Activated CD4-positive, CD25-positive, alpha-beta regulatory T cell treated with anti-CD3 and anti-CD28 coated beads, Interleukin-2, amount 50 U/mL, for 24 hours (primary cell): ENCODE measurements around the gene OBSL1.

Experiments used
- ATAC-seq, 2 donors: fragments of 150-1000 bp; cut with Tn5 transposase; one replicate each; pipeline ENCODE4 v1.10.0; 2021; ENCODE audit warnings: mild to moderate bottlenecking in 1 of 2, moderate library complexity in 1 of 2

Gene OBSL1

DNA sequence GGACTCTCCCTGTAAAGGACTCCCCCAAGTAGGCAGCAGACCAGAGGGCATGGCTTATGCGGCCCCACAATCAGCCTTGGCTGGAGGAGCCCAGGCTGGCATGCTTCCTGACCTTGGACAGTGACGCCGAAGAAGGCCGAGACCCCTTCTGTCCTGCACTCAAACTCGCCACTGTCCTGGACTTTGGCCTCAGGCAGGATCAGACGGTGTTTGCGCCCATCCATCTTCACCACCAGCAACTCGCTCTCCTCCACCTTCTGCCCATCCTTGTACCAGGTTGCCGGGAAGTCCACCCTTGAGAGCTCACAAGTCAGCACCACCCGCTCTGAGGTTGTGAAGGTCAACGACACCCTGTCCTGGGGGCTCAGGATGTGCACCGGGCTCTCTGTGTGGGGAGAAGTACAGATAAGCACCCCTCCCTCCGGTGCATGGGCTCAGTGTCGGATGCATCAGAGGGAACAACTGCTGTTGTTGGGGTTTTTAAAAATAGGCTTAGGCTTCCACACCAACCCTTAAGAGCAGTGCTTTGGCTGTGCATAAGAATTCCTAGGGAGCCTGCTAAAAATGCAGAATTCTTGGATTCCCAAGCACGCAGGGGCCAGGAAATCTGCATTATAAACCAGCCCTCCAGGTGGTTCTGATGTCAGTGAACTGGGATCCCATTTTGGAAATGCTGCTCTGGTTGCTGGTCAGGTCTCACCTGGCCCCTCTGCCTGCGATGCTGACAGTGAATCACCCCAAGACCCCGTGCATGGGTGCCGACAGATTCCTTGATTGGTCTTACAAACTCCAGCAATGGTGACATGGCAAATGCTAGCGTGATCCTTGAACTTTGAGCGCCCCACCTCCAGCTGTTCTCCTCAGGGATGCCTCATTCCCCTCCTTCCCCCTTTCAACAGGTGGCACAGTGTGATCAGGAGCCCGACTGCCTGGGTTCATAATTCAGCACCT lies 5.9 kb downstream of the OBSL1 start:
- ATAC-seq = no peak

DNA sequence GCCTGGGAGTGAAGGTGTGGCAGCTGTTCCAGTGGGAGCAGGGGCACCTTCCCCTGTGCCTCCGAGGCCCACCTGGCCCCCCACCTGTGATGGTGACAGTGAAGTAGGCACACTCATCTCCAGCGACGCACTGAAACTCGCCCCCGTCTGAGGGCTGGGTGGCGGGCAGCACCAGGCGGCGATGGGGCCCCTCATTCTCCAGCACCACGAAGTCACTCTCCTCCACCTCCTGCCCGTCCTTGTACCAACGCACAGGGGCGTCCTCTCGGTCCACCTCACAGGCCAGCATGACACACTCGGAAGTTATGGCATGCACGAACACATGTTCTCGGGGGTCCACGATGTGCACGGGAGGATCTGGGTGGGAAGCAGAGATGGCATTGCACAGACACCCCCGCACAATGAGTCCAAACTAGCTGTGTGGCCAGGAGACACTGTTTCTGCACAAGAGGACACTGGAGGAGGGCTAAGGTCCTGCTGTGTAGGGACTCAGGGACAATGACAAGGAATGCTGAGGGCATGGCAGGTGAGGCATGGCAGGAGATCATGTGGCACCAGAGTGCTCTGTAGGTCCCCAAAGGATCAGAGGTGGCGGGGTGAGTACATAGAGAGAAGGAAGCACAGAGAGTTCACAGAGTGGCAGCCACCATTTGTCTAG lies 7.9 kb downstream of the OBSL1 start:
- no peak for ATAC-seq

DNA sequence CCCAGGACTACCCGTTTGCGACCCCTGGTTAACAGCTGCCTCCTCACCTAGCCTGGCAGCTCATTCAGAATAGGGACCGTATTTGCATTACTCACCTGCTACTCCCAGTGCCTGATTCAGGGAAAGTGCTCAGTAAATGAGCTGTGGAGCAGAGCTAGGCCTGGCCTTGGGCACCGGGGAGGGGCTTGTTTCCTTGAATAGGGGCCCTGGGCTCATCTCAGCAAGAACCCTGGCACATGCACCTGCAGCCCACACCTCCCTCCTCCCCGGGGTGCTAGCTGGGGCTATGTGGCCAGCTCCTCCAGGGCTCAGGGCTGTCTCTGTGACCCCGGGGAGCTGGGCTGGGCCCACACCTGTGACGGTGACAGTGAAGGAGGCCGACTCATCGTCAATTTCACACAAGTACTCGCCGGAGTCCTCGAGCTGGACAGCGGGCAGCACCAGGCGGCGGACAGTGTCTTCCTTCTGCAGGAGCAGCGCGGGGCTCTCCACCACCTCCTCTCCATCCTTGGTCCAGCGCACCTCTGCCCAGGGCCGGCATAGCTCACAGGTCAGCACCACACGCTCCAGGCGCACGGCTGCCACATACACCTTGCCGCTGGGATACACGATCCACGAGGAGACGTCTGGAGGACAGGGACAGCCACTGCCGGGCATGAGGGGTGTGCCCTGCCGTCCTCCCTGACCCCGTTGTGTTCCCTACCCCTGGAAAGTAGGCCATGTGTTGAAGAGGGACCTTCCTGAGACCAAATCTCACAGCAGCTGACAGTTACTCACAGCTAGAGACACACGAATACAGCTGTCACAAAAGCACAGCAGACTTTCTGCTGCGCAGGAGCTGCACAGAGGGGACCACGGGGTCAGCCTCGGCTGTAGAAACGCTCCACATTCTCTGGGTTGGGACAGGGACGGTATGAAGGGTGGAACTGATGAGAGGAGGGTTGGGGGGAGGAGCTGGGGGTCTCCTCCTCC lies 9.0 kb downstream of the OBSL1 start:
- no peak for ATAC-seq

DNA sequence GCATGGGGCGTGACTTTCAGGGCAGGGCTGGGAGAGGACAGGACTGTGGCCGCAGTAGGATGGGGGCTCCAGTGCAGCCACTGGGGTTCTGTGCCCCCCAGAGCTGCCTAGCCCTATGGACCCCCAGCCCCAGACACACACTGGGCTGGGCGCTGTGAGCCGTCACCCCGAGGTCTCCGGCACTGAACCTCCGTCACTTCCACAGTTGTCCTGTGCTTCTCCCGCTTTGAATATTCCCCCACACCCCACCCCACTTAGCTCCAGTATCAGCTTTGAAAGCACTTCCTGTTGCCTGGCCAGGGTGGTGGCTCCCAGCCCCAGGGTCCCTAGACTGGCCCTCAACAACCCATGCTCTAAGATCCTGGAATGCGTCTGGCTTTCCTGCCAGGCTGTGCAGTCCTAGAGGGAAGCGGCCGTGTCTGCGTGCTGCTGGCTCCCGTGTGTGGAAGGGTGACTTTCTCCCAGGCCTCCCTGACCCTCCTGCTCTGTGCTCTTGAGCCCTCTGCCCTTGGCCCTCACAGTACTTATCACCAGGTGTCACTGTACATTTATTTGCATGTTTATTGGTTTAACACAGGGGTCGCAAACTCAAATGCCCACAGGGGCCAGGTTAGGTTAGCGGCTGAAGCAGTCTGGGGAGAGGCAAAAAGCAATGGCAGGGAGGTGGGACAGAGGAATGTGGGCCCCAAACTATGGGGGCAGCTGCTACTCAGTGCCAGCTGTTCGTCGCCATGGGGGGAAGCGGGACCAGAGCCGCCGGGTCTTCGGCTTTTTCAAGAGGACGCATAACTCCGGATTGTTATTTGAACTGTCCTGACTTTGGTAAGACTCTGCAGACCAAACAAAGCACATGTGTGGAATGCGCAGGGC lies 9.9 kb downstream of the OBSL1 start:
- ATAC-seq = no peak

DNA sequence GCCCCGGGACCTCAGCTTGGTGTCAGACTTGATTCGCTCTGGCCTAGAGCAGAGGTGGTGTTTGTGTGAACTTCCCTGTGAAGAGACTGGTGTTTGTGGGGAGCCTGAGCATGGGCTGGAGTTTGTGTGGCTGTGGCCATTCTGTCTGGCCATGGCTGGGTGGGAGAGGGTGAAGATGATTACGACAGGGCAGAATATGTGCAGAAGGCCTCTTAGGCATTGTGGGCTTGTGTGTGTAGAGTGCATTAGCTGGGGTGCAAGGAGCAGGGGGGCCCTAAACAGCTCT lies 10.5 kb downstream of the OBSL1 start:
- ATAC-seq = no peak

DNA sequence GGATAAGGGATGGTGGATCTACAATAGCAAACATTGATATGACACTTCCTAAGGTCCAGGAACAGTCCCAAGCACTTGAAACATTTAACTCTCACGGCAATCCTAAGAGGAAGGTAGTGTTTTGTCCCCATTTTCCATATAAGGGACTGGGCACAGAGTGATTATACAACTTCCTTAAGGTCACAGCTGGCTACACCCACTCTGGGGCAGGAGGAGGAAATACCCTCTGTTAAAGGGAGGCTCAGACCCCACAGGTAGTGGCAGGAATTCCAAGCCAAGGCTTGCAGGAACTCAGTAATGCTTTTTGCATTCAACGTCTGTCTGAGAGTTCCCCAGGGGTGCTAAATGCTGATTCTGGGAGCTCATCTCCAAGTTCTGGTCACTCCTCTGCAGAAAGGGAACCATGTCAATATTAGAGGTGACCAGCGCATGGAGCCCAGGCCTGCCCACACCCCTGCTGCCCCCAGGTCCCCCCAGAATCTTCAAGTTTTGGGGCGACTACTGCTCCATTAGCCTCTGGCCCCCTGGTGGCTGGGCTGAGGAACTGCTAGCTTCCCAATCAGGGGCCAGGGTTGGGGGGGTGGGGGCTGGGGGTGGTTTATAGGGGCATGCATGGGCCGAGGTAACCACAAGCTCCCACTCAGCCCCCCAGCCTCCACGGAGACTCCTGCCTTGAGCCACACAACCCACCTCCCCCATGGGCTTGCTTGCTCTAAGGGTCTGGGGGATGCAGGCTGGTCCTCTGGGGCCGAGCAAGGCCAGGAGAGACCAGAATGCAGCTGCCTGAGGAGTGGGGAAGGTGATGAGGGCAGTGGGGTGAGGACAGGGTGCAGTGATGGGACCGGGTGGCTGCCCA lies 11.1 kb downstream of the OBSL1 start:
- no peak for ATAC-seq

DNA sequence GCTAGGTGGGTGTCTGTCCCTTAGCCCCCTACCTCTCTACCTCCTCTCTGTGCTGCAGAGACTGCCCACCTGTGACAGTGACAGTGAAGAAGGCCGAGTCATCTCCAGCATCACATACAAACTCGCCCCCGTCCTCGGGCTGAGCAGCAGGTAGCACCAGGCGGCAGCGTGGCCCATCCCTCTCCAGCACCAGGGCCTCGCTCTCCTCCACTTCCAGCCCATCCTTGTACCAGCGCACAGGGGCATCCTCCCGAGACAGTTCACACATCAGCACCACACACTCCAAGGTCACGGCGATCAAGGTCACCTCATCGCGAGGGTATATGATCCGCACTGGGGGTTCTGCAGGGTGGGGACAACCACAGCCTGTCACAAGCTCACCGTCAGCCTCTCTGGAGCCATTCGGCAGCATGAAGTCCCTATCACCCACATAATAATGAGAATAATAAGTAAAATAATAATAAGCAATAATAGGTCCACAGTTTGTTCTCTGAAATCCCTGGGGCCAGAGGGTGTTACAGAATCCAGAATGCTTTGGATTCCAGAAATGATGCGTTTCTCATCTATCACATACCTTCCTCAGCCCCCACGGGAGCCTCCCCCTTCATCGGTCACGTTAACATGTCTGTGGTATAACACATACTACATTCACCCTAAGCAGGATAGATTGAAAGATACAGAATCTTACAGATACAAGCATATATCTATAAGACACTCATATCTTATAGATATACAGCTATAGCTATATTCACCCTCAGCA lies 12.0 kb downstream of the OBSL1 start:
- no peak for ATAC-seq

DNA sequence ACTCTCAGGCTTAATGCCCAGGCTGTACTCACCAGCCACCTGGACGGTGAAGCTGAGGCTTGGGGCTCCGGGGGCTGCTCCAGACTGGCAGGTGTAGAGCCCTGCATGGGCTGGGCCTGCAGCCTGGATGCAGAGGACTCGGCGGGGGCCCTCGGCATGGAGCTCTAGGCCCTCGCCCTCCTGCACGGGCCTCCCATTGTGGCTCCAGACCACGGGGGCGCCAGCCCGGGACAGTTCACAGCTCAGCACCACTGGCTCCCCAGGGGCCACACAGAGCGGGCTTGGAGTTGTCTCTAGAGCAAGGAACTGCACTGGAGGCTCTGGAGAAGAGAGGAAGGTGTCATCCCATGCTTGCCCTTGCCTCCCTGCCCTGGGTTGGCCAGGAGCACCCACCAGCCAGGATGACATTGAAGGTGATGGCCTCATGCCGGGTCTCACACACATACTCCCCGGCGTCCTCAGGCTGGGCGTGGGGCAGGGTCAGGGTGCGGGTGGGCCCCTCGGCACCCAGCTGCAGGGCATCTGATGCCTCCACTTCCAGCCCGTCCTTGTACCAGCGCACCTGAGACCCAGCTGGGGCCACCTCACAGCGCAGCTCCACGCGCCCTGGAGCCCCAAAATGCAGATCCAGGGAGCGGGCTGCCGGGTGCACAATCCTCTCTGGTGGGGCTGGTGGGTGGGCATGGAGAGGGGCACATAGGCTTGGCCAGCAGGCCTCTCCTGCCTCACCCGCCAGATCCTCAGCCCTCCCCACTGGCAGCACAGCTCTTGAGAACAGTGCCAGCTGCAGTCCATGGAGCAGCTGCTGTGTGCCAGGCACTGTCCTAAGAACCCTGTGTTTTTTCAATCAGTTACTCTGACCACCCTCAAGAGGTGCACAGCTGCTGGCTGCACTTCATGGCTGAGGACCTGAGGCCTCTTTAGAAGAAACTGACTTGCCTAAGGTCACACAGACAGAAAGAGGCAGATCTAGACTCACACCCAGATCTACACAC lies 13.3 kb downstream of the OBSL1 start:
- ATAC-seq = no peak

DNA sequence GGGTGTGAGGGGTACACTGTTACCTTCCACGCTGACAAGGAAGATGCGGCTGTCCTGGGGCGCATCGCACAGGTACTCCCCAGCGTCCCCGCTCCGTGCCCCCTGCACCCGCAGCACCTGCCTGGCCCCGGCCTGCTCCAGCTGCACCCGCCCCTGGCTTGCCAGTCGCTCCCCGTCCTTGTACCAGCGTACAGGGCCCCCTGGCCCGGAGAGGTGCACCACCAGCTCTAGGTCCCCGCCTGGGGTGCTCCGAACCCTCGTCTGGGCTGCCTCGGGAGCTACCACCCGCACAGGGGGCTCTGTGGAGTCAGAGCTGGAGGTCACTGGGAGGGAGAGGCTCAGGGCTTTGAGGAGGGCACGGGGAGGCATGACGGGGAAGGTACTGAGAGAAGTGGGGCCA lies 14.0 kb downstream of the OBSL1 start:
- no peak for ATAC-seq

DNA sequence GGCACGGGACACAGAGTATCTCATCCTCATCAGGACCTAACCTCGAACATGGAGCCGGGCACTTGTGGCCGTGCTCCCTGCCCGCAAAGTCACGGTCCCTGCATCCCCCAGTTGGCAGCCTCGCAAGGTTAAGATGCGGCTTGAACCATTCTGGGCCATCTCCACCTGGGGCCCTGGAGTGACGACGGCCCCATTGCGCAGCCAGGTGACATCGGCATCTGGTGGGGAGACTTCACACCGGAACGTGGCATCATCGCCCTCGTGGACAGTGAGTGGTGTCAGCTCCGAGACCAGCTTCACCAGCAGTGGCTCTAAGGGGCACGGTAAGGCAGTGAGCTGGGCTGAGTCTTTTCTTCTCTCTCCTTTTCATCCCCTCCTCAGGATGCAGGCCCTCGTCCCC lies 14.9 kb downstream of the OBSL1 start:
- no peak for ATAC-seq

DNA sequence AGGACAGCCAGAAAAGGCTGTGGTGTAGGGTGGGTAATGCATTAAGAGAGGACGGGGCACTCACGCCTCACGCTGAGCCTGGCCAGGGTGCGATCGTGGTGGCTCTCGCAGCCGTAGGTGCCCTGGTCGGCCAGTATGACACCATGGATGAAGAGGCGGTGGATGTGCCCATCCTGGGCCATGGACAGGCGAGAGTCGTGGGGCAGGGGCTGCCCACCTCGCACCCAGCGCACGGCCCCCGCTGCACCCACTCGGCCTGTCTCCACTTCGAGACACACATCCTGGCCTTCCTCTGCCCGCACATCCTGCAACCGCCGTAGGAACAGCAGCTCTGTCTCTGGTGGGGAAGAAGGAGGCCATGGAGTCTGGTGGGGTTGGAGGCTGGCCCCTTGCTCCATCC lies 15.4 kb downstream of the OBSL1 start:
- ATAC-seq = no peak

DNA sequence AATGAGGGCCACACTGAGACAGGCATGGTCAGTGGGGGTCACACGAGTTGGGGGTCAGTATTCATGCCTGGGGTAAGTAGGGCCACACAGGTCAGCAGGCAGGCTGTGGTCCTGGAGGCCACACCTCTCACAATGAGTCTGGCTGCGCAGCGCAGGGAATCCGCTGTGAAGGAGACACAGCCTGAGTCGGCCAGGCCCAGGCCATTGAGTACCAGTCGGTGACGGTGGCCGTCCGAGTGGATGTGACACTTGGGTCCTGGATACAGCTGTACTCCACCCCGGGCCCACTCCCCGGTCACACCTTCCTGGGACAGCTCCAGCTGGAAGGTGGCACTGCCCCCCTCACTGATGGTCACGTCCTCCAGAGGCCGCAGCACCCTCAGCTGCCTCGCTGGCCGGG lies 17.0 kb downstream of the OBSL1 start:
- ATAC-seq = no peak

DNA sequence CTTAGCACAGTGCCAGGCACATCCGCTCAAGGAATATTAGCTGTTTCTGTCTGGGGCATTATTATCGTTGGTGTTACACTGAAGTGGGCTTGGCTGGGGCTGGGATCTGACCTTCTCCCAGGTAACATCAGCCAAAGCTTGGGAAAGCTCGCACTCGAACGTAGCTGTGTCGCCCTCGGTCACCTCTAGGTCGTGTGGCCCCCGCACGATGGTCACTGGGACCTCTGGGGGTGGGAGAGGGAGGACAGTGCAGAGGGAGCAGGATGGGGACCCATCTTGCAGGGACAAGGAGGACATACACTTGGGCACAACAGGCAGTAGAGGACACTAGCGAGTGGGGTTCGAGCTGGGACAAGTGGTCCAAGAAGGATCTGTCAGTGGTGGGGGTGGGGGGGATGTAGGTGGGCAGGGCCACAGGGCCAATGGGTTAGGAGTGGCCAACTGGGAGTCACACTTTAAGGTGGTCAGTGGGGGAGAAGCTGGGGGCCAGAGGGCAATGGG lies 17.8 kb downstream of the OBSL1 start:
- ATAC-seq = no peak

DNA sequence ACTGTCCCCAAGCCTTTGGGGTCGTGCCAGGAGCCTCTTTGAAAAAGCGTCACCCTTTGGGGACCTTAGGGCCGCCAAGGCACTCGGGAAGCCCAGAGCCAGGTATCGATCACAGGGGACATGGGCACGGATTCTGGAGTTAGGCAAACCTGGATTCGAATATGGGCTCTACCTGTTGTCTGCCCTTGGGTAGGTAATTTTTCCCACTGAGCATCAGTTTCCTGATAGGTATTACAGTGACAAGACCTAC lies 18.2 kb downstream of the OBSL1 start:
- ATAC-seq = no peak

DNA sequence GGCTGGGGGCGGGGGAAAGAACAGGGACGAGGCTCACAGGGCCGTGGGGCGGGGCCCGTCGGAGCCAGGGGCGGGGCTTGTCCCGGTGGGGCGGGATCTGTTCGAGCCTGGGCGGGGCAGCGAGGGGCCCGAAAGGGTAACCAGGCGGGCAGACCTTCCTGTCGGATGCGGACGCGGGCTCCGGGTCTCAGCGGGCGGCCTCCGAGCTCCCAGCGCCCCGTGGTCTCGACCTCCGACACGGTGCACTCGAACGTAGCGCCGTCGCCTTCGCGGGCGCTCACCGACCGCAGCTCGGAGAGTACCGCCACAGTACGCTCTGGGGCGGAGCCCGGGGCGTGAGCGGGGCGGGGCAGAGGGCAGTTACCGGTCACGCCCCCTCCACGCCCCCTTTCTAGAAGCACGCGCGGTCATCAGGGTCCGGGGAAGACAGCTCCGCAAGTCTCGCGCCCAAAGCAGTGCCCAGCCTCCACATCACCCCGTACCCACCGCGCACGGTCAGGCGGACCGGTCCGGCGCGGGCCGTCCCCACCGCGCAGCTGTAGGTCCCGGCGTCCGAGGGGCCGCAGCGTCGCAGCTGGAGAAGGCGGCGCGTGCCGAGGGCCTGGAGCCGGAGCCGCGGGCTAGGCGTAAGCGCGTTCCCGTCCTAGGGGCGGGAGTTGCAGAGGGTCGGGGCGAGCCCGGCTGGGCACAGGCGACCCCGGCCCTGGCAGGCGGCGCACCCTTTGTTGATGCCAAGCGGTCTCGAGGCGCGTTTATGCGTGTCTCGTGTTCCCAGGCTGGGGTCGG lies 18.8 kb downstream of the OBSL1 start:
- peak; percentile 88 to 91 for ATAC-seq

DNA sequence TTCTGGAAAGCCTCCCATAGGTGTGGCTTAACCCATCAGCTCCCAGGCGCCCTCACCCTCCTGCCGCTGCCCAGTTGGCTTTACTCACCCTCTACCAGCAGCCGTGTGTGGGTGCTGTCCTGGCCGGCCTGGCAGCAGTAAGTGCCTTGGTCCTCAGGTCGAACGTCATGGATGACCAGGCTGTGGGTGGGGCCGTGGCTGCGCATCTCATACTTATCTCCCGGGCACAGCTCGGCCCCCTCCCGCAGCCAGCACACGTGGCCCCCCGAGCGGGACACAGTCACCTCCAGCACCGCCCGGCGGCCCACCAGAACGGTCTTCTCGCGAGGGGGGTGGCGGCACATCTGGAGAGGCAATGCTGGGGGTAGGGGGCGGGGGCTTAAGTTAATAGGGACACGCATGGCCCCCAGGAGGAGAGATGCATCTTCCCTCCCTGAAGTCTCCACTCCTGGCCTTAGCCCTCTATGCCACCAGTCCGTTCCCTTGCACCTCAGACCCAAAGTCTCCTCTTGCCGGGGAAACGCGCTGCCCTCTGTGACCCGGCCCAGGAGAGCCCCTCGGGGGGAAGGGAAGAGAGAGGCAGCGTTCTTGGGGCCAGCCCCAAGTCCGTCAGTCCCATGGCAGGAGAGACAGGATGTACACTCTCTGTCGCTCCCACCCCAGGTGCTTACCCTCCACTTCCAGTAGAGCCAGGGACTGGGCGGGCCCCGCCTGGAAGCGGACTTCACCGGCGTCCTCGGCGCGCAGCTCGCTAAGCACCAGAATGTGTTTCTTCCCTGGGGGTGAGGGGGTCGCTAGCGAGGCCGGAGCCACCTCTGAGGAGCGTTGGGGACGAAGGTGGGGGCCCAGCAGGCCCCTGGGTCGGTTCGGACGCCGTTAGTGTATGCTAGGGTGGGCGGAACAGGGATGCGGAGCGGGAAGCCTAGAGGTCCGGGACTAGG lies 19.6 kb downstream of the OBSL1 start:
- ATAC-seq = peak in 1 of 2 donors; percentile 19

DNA sequence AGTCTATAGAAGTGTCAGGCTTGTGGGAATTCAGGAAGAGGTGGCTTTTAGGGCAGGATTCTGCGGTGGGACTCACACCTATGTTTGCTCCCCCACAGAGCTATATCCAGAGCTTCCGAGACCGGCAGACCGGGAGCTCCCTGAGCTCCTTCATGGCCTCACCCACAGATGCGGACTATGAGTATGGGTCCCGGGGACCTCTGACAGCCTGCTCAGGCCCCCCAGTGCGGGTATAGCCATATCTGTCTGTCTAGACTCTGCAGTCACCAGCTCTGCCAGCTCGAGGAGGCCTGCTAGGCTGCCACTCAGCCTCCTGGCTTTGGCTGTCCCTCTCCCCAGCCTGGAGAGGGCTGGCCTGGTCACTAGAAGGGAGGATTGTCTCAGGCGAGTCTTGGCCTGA lies 21.7 kb downstream of the OBSL1 start:
- no peak for ATAC-seq
